Activated CD4-positive, alpha-beta T cell treated with anti-CD3 and anti-CD28 coated beads, Interleukin-2, amount 50 U/mL, for 24 hours (primary cell): ENCODE measurements around the gene RGMB.
A peak's percentile ranks its signal among the peaks of the same experiment; 100 is the strongest.

Experiments used
- DNase-seq, 2 donors: peaks; one replicate each; pipeline ENCODE4 v3.0.0-alpha.2; 2020; ENCODE audit warnings: low read depth in 1 of 2, low spot score in 1 of 2

The RGMB gene

GRCh38 chr5:98825582-98826375, 52.3 kb downstream of the RGMB start:
- no peak for DNase-seq

DNA sequence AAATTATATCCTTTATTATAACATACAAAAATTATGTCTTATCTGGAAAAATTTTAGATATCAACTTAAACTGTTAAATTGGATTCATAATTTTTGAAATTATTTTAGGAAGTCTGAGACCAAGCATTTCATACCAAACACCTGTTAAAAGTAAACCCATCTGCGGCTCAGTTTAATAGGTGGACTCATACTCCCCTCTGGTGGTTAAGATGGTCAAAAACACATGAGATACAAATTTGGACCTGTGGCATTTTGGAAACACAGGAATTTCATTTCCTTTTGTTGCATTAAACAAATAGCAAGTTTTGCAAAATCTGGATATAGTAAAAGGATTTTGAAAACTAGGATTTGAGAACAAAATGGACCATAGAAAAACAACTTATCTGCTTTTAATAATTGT, 53.7 kb downstream of the RGMB start:
- no peak for DNase-seq

DNA sequence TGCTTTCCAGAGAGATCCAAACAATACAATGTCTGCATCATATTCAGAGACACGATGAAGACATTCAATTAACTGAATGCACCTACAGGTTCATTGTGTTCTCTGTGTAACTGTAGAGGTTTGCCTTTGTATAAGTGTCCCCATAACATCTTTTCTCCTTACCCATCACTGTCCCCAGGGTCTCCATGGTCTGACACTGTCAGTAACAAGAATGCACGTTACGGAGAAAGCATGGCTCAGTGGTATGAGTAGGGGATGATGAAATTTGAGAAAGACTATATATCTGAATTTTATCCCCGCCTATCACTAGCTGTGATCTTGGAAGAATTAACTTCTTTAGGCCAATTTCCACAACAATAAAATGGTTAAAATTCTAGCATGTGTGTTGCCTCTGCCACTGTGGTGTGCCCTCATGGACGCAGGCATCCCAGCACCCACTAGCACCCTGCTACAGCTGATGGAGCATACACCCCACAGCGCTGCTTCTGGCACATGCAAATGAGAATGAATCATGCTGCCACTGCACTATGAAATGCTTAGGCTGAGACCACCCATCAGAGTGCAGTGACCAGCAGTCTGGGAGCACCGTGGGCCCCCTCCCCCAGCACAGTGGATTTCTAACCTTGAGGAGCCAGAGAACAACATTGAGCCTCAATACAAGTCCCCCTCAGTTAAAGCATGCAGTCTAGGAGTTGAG, 54.3 kb downstream of the RGMB start:
- no peak for DNase-seq

GRCh38 chr5:98836175-98836574, 62.7 kb downstream of the RGMB start:
- DNase-seq: no peak

GRCh38 chr5:98839469-98840383, 66.3 kb downstream of the RGMB start:
- DNase-seq: peak in 1 of 2 donors; percentile 4

GRCh38 chr5:98840946-98841345, 67.5 kb downstream of the RGMB start:
- no peak for DNase-seq

GRCh38 chr5:98843481-98843880, 70.0 kb downstream of the RGMB start:
- no peak for DNase-seq

DNA sequence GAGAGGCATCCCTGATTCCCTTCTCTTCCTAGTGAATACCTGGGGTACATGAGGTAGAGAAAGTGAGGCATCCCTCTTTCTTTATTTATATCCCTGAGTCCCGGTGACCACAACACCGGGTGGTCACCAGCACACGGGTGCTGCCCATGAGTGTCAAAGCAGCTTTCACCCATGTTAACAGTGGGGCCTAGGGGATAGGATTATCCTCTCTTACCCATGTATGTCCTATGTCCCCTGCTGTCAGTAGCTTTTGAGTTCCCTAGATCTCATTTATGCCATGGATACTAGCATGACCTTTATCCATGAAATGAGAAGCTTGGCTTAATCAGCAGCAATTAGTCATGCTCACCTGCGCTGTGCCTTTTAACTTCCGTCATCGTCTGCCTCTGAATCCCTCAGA, 71.4 kb downstream of the RGMB start:
- DNase-seq: no peak

DNA sequence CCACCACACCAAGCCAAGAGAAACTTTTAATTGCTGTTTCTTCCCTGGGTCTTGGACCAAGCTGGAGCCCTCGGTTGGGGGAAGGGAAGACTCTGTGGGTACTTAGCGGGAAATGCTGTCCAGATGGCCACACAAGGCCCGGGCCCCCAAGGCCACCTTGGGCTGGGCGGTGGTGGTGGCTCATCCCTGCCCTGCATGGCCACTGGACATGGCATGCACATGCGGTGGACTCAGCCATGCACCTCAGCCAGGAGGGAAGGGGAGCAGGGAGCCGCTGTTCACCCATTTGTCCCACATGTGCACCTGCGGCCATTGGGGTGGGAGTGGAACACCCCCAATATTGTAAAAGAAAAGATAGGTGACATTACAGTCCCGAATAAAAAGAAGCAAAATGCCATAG, 72.4 kb downstream of the RGMB start:
- DNase-seq: no peak
